K562 (cell line): ENCODE data around the gene SHH. TPM values are rescaled to one million over a fixed set of nuclear protein-coding genes. Genes with fewer than 3 reads are reported as not detected.

Experiments used
- ATAC-seq: fragments of 200-7000 bp; cut with Tn5 transposase; 3 replicates; pipeline ENCODE4 v1.9.1; 2020; ENCODE audit warnings: moderate library complexity
- BruUV-seq: library from RNA; stranded (reverse); fragments of 400-500 nt; replicated peaks from 2 replicates; lab custom pipeline; 2021; lab: Mats Ljungman, UMichigan
- CTCF ChIA-PET: fragments of 300-600 bp; formaldehyde crosslinking; extraction: SDS; loops from one replicate; lab custom pipeline; 2021; ENCODE audit warnings: low intra/inter-chr PET ratio; lab: Yijun Ruan, JAX
- POLR2A ChIA-PET: fragments of 300-600, 350-650 bp; sonication (Branson Sonifier 250); formaldehyde crosslinking; extraction: SDS; loops from one replicate; lab custom pipeline; 2021; ENCODE audit warnings: antibody characterized with exemption, inconsistent platforms; lab: Yijun Ruan, JAX
- DNase-seq, 4 experiments: peaks; one replicate each; pipeline versions ENCODE4 v3.0.0 to v3.0.0-alpha.2; 2011 to 2018; ENCODE audit warnings: low spot score in 3 of 4, mixed read lengths in 3 of 4; ENCODE audit errors: extremely low read depth in 1 of 4
- FAIRE-seq: peaks from 2 replicates; lab custom pipeline; 2011; peaks lifted over from hg19 to GRCh38; lab: Jason Lieb, UNC
- H2AFZ ChIP-seq: 2 replicates; pipeline ENCODE4 v1.6.0; 2011; ENCODE audit warnings: low read depth, low read length, control low read depth, inconsistent platforms
- H3K27ac ChIP-seq: fragments of 200-600 bp; 3 replicates; pipeline ENCODE4 v1.8.0; 2011; ENCODE audit warnings: low read depth, mild to moderate bottlenecking, control low read depth, inconsistent platforms, low read length, moderate library complexity, mixed read lengths; ENCODE audit errors: extremely low read depth
- H3K27me3 ChIP-seq, 2 experiments: fragments of 300-600 bp in 1 of 2; 2 replicates in 1 of 2; 3 replicates in 1 of 2; pipeline versions ENCODE4 v1.6.0 to v1.8.0; 2011; ENCODE audit warnings: inconsistent platforms in 2 of 2, low read length in 2 of 2, mild to moderate bottlenecking in 1 of 2, mixed read lengths in 1 of 2, moderate library complexity in 1 of 2; ENCODE audit not compliant: control insufficient read depth in 2 of 2, insufficient read depth in 2 of 2
- H3K36me3 ChIP-seq: fragments of 300-600 bp; 3 replicates; pipeline ENCODE4 v1.8.0; 2011; ENCODE audit warnings: mild to moderate bottlenecking, low read length, inconsistent platforms; ENCODE audit not compliant: control insufficient read depth, insufficient read depth
- H3K4me1 ChIP-seq, 2 experiments: fragments of 200-600 bp in 1 of 2; replicated peaks in 1 of 2; 2 replicates in 1 of 2; 3 replicates in 1 of 2; pipeline versions ENCODE4 v1.5.1 to v1.8.0; 2011; ENCODE audit warnings: inconsistent platforms in 2 of 2, low read length in 2 of 2, mild to moderate bottlenecking in 1 of 2, mixed read lengths in 1 of 2, moderate library complexity in 1 of 2; ENCODE audit not compliant: control insufficient read depth in 2 of 2, insufficient read depth in 2 of 2
- H3K4me2 ChIP-seq: 2 replicates; pipeline ENCODE4 v1.6.1; 2011; ENCODE audit warnings: low read length, control low read depth, inconsistent platforms, mixed read lengths; ENCODE audit not compliant: insufficient read depth
- H3K4me3 ChIP-seq: fragments of 200-600 bp; sonication (generic), shearing (Covaris generic); 2 replicates; pipeline ENCODE4 v1.5.1; 2016; ENCODE audit warnings: control low read depth, inconsistent platforms
- H3K79me2 ChIP-seq: fragments of 200-600 bp; 3 replicates; pipeline ENCODE4 v1.8.0; 2011; ENCODE audit warnings: low read length, inconsistent platforms; ENCODE audit not compliant: control insufficient read depth, insufficient read depth
- H3K9ac ChIP-seq, 2 experiments: 2 replicates each; pipeline versions ENCODE4 v1.6.0 to v1.6.1; 2011; ENCODE audit warnings: low read depth in 2 of 2, low read length in 2 of 2, control low read depth in 1 of 2, inconsistent platforms in 1 of 2, mild to moderate bottlenecking in 1 of 2, mixed read lengths in 1 of 2; ENCODE audit not compliant: insufficient read depth in 1 of 2
- H3K9me1 ChIP-seq: one replicate; pipeline ENCODE4 v1.6.0; 2011; ENCODE audit warnings: inconsistent platforms, mild to moderate bottlenecking, low read length, moderate library complexity; ENCODE audit not compliant: control insufficient read depth, insufficient read depth
- H3K9me3 ChIP-seq: replicated peaks from 2 replicates; pipeline ENCODE4 v1.5.1; 2011; ENCODE audit warnings: low read depth, low read length, inconsistent platforms; ENCODE audit not compliant: control insufficient read depth, insufficient read depth
- H4K20me1 ChIP-seq: replicated peaks from 2 replicates; pipeline ENCODE4 v1.6.1; 2011; ENCODE audit warnings: low read length, inconsistent platforms, mixed read lengths; ENCODE audit not compliant: control insufficient read depth, insufficient read depth
- CEBPZ ChIP-seq: fragments of 150-350 bp; IDR thresholded peaks from 2 replicates; pipeline ENCODE4 v1.6.1; 2014; ENCODE audit warnings: low read depth, mild to moderate bottlenecking, low read length, borderline replicate concordance
- FOXM1 ChIP-seq, 2 experiments: fragments of 450-650 bp in 1 of 2; sonication (generic) in 1 of 2; formaldehyde crosslinking in 1 of 2; IDR thresholded peaks; 2 replicates each; pipeline versions ENCODE4 v1.6.1 to v1.9.0; 2017 to 2022; ENCODE audit warnings: low read depth in 2 of 2, mild to moderate bottlenecking in 2 of 2, missing genetic modification reagents in 1 of 2, moderate library complexity in 1 of 2
- NFIC ChIP-seq: fragments of 450-650 bp; IDR thresholded peaks from 2 replicates; pipeline ENCODE4 v1.6.1; 2017; ENCODE audit warnings: mild to moderate bottlenecking, inconsistent platforms
- NR2C2 ChIP-seq, 2 experiments: fragments of 200-800 bp in 1 of 2; sonication (Bioruptor generic) in 1 of 2; sonication (generic) in 1 of 2; formaldehyde crosslinking in 1 of 2; IDR thresholded peaks; 2 replicates each; pipeline versions ENCODE4 v1.6.1 to v1.8.0; 2016 to 2022; ENCODE audit warnings: mild to moderate bottlenecking in 1 of 2, missing compliant biosample characterization in 1 of 2, missing genetic modification characterization in 1 of 2, missing genetic modification reagents in 1 of 2
- PTBP1 ChIP-seq: fragments of 200-400 bp; formaldehyde crosslinking; IDR thresholded peaks from 2 replicates; pipeline ENCODE4 v1.6.1; 2017; ENCODE audit warnings: low read depth, low read length
- RBFOX2 ChIP-seq: fragments of 200-400 bp; formaldehyde crosslinking; IDR thresholded peaks from 2 replicates; pipeline ENCODE4 v1.6.1; 2017; ENCODE audit warnings: low read depth, mild to moderate bottlenecking, low read length, moderate library complexity
- TCFL5 ChIP-seq: fragments of 250-450 bp; sonication (Bioruptor Pico); conservative IDR thresholded peaks from 2 replicates; pipeline ENCODE4 v1.6.1; 2021; ENCODE audit warnings: mild to moderate bottlenecking, moderate library complexity, matching md5 sums
- ZNF165 ChIP-seq: fragments of 250-450 bp; sonication (Bioruptor Pico); IDR thresholded peaks from 2 replicates; pipeline ENCODE4 v1.4.0; 2020; ENCODE audit warnings: borderline replicate concordance
- ZNF586 ChIP-seq: fragments of 450-650 bp; formaldehyde crosslinking; conservative IDR thresholded peaks from 2 replicates; pipeline ENCODE4 v1.4.0; 2020; ENCODE audit warnings: mild to moderate bottlenecking, moderate library complexity
- WGBS: fragments of 100-300 bp; shearing (Covaris generic); methylation state at CpG from one replicate; pipeline ENCODE4 v1.1.6; 2016; ENCODE audit warnings: low coverage, mixed read lengths; ENCODE audit not compliant: insufficient coverage; ENCODE audit errors: missing lambda C conversion rate; 5-methylcytosine and 5-hydroxymethylcytosine counted together
- in situ Hi-C: fragments of 300-500 bp; cut with MboI; formaldehyde crosslinking; loops from 4 replicates; pipeline ENCODE4 v1.15.0; 2018; ENCODE audit warnings: inconsistent platforms, mixed read lengths
- intact Hi-C: fragments of 100-400 bp; cut with micrococcal nuclease; formaldehyde crosslinking; loops from 2 replicates; pipeline ENCODE4 v1.14.2; 2022
- polyA plus RNA-seq, 8 experiments: library from polyadenylated mRNA; depleted of rRNA in 4 of 8; stranded (reverse) in 5 of 8; unstranded in 3 of 8; fragments of >200 nt; fragmentation: Nextera tagmentation in 2 of 8; fragmentation: Illumina TruSeq in 1 of 8; extraction: Ambion mirVana in 2 of 8; extraction: Trizol in 1 of 8; gene quantifications; 2 replicates each; pipeline versions ENCODE4 v1.2.1 to v1.2.3, GENCODE V29; 2011 to 2014; ENCODE audit warnings: inconsistent platforms in 1 of 8, missing spikeins in 1 of 8
- total RNA-seq, 7 experiments: library from RNA; depleted of rRNA in 6 of 7; stranded (reverse); fragments of >200 nt in 6 of 7; fragmentation: Illumina TruSeq in 2 of 7; extraction: Trizol in 2 of 7; gene quantifications; 2 replicates each; pipeline versions ENCODE4 v1.2.1 to v1.2.3, GENCODE V29; 2011 to 2021; ENCODE audit warnings: low replicate concordance in 1 of 7
- TF ChIP-seq, protein P1 (sequence below): fragments of 250-450 bp; sonication (Bioruptor Pico); IDR thresholded peaks from 2 replicates; pipeline ENCODE4 v1.5.0; 2020; ENCODE audit warnings: mild to moderate bottlenecking, borderline replicate concordance
- TF ChIP-seq, protein P2 (sequence below): fragments of 450-650 bp; formaldehyde crosslinking; IDR thresholded peaks from 2 replicates; pipeline ENCODE4 v1.4.0; 2020; ENCODE audit warnings: mild to moderate bottlenecking, moderate library complexity

The SHH gene
- total and polyA plus RNA-seq, 9 of the 15 experiments (the other 6 are each of a cell fraction or from before 2014, with no cell fraction given), result 0.09 TPM; not detected in 8

GRCh38 chr7:155802291-155802690 is 10.0 kb downstream of the SHH start:
- H3K27ac ChIP-seq, result no peak overlapping the region
- DNase-seq (no peak), ATAC-seq (no peak), FAIRE-seq (no peak)
- no peak overlapping the region for H2AFZ ChIP-seq
- no peaks in the 10 kb centered on the region for H3K36me3 ChIP-seq
- BruUV-seq, result no TSS peak
- CTCF ChIA-PET, result interaction anchor here (0.6 kb wide), 1 partner anchor 1265 kb away, joined by 3 read pairs; no protein-coding TSS in a partner anchor
- H3K4me1 ChIP-seq, result peaks cover 0 to 33% of the 10 kb centered on the region in 2 experiments; a peak in 2 of 5 replicates
- POLR2A ChIA-PET, result no interaction called here
- TF ChIP-seq TCFL5 (CRISPR knock-in tag) (no peak), CEBPZ (no peak), ZNF586 (no peak), NR2C2 (CRISPR knock-in tag; IDR thresholded peaks at IDR 0.05) (no peak), NR2C2 (tag; IDR thresholded peaks at IDR 0.05) (no peak), PTBP1 (no peak), ZNF165 (no peak), RBFOX2 (no peak), NFIC (no peak), FOXM1 (IDR thresholded peaks at IDR 0.05; ENCODE audit: low read depth) (no peak), FOXM1 (CRISPR knock-in tag; IDR thresholded peaks at IDR 0.05; ENCODE audit: low read depth) (no peak)
- TF ChIP-seq, protein P1, sequence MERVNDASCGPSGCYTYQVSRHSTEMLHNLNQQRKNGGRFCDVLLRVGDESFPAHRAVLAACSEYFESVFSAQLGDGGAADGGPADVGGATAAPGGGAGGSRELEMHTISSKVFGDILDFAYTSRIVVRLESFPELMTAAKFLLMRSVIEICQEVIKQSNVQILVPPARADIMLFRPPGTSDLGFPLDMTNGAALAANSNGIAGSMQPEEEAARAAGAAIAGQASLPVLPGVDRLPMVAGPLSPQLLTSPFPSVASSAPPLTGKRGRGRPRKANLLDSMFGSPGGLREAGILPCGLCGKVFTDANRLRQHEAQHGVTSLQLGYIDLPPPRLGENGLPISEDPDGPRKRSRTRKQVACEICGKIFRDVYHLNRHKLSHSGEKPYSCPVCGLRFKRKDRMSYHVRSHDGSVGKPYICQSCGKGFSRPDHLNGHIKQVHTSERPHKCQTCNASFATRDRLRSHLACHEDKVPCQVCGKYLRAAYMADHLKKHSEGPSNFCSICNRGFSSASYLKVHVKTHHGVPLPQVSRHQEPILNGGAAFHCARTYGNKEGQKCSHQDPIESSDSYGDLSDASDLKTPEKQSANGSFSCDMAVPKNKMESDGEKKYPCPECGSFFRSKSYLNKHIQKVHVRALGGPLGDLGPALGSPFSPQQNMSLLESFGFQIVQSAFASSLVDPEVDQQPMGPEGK (CRISPR knock-in tag), result no peak
- TF ChIP-seq, protein P2, sequence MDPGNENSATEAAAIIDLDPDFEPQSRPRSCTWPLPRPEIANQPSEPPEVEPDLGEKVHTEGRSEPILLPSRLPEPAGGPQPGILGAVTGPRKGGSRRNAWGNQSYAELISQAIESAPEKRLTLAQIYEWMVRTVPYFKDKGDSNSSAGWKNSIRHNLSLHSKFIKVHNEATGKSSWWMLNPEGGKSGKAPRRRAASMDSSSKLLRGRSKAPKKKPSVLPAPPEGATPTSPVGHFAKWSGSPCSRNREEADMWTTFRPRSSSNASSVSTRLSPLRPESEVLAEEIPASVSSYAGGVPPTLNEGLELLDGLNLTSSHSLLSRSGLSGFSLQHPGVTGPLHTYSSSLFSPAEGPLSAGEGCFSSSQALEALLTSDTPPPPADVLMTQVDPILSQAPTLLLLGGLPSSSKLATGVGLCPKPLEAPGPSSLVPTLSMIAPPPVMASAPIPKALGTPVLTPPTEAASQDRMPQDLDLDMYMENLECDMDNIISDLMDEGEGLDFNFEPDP (CRISPR knock-in tag), result no peak
- H3K4me2 ChIP-seq, result no peak overlapping the region
- H4K20me1 ChIP-seq, result peaks cover 18% of the 10 kb centered on the region
- in situ Hi-C loops (loop anchor here (10.0 kb wide), 1 partner anchor 1473 kb away; no protein-coding TSS in a partner anchor), intact Hi-C loops (loop anchor here (10.0 kb wide), 1 partner anchor 843 kb away; the partner anchor contains the start of gene RNF32)
- H3K79me2 ChIP-seq, result no peaks in the 10 kb centered on the region
- WGBS, result under 1% methylated on average over 6 of the region's 6 CpGs
- H3K27me3 ChIP-seq, result peaks cover 49 to 73% of the 10 kb centered on the region in 2 experiments
- H3K9me1 ChIP-seq, result no peaks in the 10 kb centered on the region
- no peak overlapping the region for H3K9ac ChIP-seq
- H3K4me3 ChIP-seq, result no peak overlapping the region
- H3K9me3 ChIP-seq, result no peaks in the 10 kb centered on the region
